Right forelimb (tissue), 1 donor: ENCODE data around the gene USP27X.

Source experiments
- DNase-seq: peaks from one replicate; pipeline ENCODE4 v3.0.0-alpha.2; 2018

USP27X gene

DNA sequence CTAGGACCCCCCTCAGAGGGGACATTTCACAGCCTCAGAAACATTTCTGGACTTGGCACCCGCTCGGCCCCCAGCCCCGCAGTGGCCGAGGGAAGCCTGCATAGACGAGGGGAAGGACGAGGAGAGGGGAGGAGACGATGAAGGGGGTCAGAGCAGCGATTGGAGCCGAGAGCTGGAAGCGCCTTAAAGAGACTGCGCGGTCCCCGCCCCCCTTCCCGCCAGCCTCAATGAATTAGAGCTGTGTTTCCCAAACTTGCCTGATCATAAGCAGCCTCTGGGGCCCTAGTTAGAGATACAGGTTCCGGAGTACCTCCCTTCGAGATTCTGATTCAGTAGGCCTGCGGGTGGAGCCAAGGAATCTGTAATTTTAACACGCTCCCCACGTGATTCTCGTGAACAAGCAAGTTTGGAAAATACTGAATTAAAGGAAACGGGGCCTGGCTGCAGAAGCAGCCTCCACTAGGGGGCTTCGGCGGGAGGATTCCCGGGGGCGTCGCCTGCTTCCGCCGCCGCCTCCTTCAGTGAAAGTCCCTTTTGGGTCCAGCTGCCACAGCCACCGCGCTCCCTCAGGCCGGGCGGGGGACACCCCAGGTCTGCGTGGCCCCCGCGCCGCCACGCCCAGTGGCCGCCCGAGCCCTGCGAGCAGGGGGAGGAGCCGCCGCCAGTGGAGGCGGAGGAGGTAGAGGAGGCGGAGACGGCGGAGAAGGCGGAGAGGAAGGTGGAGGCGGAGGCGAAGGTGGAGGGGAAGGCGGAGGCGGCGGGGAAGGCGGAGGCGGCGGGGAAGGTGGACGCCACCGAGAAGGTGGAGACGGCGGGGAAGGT is at the start of gene USP27X:
TSS of gene USP27X (plus strand) at position 651 of the 822 bp plus-strand sequence. CDS start 824 bp downstream, outside the sequence.
- peak; percentile 81 for DNase-seq

DNA sequence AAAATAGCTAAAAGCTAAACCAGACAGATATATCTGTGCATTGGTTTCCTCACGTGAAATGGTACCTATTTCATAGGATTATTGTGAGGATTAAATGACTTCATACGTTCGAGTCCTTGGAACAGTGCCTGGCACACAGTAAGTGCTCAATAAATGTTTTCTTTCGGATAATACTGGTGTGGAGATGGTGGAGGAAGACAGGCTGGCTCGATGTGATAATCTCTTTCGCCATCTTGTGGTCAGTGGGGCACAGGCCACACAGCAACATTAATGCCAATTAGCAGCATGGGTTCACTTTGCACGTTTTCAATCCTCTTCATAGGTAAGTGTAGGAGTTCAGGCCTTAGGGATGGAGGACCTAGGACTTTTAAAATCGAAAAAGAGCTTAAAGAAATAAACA is 40.9 kb upstream of the USP27X start:
- DNase-seq: no peak

DNA sequence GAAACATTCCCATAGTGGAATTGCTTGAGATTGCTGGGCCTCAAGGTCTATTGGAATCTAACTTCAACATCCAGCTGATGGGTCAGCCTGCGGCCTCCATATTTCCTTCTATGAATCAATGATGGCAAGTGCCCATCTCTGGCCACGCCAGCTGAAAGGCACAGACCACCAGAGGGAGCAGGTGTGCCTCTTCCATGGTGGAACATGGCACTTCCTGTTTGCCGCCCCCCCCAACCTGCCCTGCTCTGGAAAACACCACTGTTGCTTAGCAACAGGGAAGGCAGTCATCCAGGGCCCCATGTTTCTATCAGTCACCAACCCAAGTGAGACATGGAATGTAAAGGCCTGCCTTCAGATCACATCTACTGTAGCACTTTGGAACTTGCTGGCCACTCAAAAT is 38.6 kb upstream of the USP27X start:
- peak; percentile 45 for DNase-seq

DNA sequence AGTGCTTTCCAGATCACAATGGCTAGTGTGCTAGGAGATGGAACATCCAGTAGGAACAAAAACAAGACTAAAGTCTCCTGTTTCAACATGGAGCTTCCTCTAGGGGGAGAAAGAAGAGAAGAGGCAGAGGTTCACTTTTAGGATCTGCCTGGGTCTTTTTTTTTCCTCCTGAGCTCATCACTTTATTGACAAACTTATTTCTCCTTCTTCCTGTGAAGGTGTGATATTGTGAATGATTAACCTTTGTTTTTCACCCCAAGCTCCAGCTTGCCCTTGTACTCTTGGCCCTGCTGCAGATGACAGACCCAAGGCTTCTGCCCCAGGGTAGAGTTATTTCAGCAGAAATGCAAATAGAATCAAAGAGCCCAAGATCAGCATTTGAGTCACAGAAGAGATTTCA is 36.7 kb upstream of the USP27X start:
- no peak for DNase-seq

DNA sequence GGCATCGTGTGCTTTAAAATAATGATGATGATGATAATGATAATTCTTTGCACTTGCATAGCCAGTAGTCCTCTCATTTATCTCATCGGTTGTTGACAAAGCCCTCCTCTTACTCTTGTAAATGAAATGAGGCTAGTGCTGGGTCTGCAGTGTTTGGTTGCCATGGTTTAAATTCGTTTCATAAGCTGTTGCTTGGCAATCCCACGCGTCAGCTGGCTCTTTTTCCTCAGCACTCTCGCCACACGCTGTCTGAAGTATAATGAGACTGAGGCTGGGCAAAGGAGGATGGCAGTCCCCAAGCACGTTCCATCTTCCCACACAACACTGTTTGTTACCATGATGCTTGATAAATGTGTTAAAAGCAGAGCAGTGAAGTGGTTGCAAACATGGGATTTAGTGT is 34.7 kb upstream of the USP27X start:
- DNase-seq: no peak

DNA sequence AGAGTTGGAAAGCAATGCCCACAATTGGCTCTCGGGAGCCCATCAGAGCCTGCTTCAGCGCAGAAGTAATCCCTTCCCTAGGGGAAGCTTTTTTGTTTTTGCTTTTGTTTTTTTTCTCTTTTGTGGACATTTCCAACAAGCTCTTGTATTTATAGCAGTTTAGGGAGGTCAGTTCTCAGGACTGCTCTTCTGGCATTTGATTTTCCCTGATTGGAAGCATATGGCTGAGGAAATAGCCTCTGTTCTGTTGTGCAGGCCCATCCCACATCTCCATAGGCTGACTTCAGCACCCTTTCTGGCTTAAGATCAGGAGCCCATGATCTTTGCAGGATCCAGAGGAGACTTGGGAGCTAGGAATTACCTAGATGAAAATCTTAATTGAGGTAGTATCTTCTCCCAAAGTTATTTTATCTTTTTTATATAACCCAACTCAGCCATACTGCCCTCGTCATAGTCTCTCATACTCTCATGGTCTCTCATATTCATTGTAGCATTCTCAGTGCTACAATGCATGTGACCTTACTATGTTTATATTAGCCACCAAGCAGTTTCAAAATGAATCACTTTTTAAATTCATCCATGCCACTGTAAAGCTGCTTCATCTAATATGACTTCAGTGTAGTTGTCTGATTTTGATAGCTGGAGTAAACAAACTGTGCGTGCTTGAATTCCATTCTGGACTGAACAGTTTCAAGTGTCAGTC is 33.4 kb upstream of the USP27X start:
- DNase-seq: no peak

DNA sequence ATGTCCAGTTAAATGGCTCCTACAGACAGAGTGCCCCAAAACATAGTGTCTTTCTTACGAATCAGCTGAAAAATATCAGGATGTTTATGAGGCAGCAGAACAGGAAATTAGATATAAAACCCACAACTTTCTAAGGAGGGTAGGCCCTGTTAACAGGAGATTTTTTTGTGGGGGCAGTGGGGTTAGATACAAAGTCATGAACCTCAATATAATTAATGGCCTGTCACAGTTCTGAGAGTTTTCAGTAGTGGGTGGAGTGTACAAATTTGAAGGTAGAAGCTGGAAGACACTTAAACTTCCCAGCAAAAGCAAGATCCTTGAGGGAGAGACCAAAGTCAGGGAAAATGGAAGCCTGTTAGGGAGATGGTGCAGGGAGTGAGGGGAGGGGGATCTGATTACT is 32.8 kb upstream of the USP27X start:
- no peak for DNase-seq

DNA sequence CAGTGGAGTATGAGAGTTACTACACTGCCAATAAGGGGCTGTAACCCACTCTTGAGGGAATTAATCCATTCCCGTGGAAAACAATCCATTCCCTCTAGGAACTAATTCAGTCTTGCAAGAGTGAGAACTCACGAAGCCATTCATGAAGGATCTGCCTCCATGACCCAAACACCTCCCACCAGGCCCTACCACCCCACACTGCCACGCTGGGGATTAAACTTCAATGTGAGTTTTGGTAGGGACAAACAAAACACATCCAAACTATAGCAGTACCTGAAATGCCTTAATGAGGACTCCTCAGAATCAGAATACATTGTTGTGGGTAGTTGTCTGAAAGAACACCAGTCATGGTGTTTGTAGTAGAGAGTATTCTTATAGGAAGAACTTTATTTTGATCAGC is 31.0 kb upstream of the USP27X start:
- no peak for DNase-seq

DNA sequence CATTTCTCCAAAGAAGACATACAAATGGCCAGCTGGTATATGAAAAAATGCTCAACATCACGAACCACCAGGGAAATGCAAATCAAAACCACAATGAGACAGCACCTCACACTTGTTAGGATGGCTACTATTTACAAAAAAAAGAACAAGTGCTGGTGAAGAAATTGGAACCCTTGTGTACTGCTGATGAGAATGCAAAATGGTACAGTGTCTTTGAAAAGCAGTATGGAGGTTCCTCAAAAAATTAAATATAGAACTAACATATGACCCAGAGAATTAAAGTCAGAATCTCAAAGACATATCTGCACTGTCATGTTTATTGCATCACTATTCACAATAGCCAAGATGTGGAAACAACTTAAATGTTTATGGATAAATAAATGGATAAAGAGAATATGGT is 29.3 kb upstream of the USP27X start:
- DNase-seq: no peak

DNA sequence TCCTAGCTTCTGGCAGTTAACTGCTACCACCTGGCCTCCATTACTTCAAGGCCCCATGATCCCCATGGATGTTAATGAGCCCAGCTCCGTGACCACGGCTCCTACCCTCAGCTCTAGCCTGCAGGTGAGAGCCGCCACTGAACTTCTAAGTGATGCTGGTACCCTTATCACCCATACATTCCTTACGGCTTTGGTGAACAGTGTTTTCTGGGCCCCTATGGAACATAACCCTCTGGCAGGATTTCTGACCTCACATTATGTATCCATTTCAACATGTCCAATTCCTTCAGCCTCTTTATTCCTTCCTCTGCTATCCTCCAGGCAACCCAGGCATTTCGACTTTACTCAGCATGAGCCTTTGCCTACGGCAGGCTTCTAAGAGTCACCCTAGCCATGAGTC is 25.6 kb upstream of the USP27X start:
- DNase-seq: no peak

DNA sequence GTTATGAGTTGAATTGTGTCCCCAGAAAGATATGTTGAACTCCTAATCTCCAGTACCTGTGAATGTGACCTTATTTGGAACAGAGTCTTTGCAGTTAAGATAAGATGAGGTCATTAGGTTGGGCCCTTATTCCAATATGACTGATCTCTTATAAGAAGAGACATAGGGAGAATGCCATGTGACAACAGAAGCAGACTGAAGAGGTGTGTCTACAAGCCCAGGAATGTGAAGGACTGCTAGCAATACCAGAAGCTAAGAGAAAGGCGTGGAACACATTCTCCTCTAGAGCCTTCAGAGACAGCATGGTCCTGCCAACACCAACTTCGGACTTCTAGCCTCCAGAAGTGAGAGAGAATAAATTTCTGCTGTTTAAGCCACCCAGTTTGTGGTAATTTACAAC is 22.5 kb upstream of the USP27X start:
- no peak for DNase-seq

DNA sequence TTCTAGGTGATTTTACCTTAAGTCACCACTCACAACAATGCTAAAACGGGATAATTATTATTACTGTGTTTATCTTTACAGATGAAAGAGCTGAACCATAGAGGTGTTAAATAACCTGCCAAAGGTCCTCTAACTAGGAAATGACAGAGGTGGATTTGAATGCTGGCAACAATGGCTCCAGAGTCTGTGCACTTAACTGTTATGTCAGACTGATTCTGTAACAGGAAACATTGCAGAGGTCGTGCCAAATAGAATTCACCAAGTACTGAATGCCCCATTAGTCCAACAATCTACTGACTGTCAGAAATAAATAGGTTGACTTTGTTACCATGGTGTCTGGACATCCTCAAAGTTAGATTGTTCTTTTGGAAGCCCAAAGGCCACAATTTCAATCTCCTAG is 20.9 kb upstream of the USP27X start:
- no peak for DNase-seq

DNA sequence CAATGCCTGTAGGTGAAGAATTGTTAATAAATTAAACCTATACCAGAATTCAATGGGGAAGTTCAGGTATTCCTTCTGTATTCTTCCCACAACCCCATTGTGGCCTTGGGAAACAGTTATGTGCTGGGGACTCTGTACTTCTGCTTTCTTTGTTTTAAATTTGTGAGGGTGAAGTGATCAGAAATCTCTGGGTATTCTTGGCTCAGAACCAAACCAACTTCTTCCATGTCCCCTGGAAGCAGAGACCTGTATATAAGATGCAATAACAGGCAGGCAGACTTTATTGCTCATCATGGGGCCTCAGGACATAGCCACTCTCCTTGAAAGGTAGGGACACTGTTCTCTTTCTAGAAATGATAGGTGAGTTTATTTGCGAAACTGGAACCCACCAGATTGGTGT is 19.8 kb upstream of the USP27X start:
- no peak for DNase-seq

DNA sequence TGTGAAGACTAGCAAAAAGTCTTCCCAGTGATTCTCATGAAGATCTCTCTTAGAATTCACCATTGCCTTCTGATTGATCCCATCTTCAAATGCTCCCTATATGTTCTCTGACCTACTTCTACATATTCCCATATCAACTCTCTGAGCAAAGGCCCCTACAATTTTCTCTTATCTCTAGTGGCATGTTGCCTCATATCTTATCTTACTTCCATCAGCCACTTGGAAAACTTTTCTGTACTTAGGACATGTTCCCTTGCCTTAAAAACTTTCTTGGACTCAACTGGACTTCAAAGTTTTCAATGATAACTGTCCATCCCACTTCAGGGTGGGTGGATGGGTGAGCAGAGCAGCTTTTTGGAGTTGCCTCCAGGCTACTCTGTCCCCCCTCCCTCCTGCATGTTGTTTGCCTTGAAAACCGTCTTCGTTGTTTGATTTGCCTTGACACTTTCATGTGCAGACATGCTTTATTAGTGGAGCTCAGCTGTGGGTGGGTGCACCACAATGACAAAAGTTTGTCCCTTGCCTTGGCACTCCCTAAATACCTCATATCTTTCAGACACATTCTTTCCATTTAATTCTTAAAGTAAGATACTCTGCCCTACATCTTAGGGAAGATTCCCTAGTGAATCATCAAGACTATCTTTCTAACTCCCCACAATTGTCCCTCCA is 18.3 kb upstream of the USP27X start:
- DNase-seq: no peak

DNA sequence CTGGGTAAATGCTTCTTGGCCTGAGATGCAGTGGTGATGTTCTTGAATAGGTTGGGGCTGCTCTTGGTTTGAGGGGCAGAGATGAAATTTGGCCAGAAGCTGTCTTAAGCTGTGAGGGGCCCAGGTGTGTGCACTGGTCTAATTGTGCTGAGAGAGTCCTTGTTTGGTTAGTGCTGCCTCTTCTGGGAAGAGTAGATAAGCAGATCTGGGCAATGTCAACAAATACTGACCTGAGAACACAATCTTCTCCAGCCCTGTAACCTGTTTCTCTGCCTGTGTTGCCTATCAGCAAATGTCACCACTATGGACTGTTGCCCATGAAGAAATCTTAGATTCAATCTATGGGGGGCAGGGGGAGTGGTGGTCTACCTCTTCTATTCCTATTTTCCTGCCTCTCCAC is 17.2 kb upstream of the USP27X start:
- DNase-seq: no peak

DNA sequence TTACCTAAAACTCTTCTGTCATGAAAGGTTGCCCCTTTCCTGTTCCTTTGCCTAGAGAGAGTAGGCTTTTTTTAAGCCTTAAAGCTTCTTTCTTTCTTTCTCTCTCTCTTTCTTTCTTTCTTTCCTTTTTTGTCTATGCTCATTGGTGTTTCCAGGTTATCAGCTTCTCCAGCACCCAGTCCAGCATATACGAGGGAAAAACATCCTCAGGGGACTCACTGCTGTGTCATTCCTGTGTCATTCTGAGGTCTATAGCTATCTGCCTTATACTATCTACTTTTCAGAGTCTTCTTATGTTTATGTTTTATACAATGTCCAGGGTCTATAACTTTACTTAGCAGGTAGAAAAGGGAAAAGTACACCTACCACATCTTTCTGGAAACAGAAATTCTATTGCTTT is 10.5 kb upstream of the USP27X start:
- no peak for DNase-seq

DNA sequence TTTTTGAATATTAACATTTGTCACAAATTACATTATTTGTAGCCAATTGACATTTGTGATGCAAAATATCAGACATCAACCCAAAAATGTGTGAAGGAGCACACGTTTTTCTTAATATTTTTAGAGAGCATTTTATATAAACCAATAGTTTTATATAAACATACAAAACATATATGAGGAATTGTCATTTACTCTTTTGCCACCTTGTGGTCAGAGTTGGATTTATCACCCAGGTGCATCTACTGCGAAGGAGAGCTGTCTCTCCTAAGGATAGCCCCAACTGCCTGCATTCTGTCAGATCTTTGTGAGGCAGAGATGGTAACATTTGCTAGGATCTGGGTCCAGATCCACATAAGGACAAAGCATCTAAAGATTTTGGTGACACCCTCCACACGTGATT is 2.5 kb upstream of the USP27X start:
- no peak for DNase-seq

DNA sequence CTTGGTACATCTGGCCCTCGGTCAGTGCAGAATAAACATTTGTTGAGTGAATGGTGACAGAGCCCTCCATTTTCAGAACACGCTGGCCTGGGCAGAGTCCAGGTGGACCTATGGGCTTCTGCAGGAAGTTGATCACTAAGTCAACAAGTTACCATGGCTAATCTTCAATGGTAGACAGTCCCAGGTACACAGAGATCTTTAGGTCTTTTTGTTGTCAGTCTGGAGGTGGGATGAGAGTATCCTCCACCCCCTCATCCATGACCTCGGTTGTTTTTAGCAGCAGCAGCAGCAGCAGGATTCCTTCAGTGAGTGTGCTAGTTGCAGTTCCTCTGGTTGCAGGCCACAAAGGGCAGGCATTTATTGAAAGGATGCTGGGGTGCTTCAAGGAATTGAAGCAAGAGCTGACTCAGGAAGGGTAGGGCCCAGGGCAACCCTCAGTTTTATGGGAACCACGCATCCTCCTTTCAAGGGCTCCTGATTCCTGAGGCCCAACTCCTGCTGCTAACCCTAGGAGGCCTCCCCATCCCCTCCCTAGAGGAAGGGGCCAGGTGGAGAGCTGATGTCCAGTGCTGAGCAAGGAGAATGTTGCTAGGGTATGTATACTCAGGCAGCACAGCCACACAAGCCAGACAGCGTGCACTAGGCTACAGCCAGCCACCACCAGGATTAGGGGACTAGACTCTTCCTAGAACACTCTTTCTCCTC is 1.7 kb upstream of the USP27X start:
- no peak for DNase-seq

DNA sequence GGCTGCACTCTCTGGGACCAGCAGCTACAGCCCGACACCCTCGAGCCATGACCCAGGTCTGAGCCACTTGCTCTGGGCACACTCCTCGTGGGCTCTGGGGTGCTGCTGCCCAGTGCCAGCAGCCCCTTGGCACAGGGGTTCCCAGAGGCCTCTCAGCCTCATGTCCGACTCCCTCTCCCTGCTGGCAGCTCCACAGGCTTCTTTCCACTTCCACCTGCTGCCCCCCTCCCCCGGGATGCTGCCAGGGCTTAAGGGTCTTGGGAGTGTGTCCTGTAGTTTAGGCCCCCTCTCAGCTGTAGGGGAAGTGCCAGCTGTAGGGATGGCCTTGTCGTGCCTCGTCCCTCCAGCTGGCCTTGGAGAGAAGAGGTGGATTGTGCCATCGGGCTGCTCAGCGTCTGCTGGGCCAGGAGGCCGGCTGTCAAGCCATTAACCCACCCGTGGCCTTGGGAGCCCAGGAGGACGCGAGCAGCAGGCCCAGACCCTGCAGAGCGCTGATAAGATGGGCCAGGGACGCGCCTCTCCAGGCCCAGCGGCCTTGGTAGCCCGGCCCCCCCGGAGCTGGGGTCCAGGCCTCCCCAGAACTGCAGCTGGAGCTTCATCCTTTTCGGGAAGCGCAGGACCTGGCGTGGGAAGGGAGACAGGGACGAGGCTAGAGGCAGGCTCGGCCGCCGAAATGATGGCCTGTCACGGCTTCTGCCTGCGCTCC is 1.0 kb upstream of the USP27X start:
- no peak for DNase-seq

DNA sequence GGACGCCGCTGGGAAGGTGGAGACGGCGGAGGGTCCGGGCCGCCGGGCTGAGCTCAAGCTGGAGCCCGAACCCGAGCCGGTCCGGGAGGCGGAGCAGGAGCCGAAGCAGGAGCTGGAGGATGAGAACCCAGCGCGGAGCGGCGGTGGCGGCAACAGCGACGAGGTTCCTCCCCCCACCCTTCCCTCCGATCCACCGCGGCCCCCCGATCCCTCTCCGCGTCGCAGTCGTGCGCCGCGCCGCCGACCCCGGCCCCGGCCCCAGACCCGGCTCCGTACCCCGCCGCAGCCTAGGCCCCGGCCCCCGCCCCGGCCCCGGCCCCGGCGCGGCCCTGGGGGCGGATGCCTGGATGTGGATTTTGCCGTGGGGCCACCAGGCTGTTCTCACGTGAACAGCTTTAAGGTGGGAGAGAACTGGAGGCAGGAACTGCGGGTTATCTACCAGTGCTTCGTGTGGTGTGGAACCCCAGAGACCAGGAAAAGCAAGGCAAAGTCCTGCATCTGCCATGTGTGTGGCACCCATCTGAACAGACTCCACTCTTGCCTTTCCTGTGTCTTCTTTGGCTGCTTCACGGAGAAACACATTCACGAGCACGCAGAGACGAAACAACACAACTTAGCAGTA is 483 bp downstream of the USP27X start:
- no peak for DNase-seq

DNA sequence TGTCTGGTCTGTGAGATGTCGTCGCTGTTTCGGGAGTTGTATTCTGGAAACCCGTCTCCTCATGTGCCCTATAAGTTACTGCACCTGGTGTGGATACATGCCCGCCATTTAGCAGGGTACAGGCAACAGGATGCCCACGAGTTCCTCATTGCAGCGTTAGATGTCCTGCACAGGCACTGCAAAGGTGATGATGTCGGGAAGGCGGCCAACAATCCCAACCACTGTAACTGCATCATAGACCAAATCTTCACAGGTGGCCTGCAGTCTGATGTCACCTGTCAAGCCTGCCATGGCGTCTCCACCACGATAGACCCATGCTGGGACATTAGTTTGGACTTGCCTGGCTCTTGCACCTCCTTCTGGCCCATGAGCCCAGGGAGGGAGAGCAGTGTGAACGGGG is 1.4 kb downstream of the USP27X start:
- DNase-seq: no peak

DNA sequence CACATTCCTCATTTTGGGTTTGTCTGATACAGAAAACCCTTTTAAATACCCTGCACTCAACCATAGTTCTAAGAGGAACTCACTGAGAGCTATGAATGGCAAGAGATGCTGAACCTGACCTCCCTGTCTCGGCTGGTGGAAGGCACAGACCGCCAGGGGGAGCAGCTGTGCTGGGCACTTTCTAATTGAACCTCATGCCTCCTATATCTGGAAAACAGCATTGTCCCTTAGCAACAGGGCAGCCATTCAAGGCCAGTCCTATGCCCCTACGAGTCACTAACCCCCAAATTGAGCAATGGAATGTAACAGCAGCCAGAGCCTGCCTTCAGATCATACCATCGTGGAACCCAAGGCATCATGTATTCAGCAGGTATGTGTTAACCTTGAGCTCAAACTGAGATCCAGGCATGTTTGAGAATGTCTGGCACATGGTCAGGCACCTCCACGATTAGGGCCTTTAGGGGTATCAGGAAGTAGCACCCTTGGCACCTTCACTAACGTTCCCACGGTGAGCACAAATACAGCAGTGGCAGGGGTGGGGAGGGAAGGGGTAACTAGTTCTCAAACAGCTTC is 5.1 kb downstream of the USP27X start:
- DNase-seq: peak; percentile 46
